ENCODE data around the gene VPS52.
A peak's percentile ranks its signal among the peaks of the same experiment; 100 is the strongest.
"Not testable (repeated sequence)": the region's sequence is repeated elsewhere in the genome, so short reads cannot be mapped to it uniquely, and the experiment has no call there.

Gene VPS52

DNA sequence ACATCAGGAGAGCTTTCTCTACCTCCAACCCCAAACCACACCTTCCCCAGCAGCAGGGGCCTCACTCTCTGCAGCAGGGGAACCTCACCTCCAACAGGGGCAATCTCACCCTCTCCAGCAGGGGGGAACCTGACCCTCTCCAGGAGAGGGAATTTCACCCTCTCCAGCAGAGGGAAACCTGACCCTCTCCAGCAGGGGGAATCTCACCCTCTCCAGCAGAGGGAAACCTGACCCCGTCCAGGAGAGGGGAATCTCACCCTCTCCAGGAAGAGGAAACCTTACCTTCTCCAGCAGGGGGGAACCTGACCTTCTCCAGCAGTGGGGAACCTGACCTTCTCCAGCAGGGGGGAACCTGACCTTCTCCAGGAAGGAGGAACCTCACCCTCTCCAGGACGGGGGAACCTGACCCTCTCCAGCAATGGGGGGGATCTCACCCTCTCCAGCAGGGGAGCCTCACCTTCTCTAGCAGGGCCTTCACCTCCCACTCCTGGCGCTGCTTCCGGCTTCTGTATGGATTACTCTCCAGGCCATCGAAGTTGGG is 8.4 kb upstream of the VPS52 start:
- no peak for DNase-seq

DNA sequence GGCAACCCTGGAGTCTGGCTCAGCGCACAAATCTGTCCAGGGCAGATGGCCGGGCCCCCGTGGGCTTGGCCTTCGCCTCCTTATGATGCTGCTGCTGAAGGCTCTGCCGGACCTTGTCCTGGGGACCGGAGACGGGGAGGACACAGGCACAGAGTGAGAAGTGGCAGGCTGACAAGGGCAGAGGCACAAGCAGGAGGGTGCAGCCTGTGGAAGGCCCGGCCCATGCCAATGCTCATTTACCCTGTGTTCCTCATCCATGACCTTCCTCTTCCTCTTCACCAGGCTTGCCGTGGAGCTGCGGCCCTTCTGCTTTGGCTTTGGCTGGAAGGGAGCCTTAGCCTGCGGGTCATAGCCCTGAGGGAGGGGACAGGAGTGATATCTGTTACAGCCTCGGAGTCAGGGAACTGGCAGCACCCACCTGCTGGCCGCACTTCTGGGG is 7.6 kb upstream of the VPS52 start:
- DNase-seq = no peak

DNA sequence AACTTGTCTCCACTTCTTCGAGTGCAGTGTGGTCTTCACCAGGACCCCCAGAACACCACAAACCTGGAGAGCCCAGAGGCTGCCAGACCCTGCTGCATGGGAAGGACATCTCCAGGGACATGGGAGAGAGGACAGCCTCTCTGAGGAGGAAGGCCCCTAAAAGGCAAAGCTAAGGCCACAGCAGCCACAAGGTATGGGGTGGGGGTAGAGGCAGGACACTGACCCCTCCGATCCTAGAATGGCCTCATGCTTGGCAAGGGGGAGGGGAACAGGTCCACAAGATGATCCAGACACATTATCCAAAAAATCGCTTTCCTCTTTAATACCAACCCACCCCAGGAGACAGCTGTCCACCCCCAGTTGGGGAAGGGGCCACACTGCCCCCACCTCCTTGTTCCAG is 7.1 kb upstream of the VPS52 start:
- DNase-seq = no peak

DNA sequence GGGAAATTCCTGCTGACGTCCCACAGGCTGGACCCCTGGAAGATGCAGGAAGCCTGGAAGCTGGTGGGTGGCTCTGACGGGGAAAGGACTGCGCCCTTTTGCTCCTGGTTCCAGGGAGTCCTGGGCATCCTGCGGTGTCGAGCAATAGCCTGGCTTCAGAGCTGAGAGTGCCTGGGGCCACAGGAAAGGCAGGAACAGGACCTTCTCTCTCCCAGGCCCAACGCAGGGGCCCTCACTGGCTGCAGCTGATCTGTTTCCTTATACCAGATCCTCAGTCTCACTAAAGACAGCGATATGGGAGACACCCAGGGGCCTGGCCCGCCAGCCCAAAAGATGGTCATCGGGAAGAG is 6.7 kb upstream of the VPS52 start:
- no peak for DNase-seq

DNA sequence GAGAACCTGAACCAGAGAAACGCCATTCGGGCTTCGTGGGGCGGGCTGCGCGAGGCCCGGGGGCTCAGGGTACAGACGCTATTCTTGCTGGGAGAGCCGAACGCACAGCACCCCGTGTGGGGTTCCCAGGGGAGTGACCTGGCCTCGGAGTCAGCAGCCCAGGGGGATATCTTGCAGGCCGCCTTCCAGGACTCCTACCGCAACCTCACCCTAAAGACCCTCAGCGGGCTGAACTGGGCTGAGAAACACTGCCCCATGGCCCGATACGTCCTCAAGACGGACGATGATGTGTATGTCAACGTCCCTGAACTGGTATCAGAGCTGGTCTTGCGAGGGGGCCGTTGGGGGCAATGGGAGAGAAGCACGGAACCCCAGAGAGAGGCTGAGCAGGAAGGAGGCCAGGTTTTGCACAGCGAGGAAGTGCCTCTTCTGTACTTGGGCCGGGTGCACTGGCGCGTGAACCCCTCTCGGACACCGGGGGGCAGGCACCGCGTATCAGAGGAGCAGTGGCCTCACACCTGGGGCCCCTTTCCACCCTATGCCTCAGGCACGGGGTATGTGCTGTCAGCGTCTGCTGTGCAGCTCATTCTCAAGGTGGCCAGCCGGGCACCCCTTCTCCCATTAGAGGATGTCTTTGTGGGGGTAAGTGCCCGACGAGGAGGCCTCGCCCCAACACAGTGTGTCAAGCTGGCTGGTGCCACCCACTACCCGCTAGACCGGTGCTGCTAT is 6.2 kb upstream of the VPS52 start:
- no peak for DNase-seq

DNA sequence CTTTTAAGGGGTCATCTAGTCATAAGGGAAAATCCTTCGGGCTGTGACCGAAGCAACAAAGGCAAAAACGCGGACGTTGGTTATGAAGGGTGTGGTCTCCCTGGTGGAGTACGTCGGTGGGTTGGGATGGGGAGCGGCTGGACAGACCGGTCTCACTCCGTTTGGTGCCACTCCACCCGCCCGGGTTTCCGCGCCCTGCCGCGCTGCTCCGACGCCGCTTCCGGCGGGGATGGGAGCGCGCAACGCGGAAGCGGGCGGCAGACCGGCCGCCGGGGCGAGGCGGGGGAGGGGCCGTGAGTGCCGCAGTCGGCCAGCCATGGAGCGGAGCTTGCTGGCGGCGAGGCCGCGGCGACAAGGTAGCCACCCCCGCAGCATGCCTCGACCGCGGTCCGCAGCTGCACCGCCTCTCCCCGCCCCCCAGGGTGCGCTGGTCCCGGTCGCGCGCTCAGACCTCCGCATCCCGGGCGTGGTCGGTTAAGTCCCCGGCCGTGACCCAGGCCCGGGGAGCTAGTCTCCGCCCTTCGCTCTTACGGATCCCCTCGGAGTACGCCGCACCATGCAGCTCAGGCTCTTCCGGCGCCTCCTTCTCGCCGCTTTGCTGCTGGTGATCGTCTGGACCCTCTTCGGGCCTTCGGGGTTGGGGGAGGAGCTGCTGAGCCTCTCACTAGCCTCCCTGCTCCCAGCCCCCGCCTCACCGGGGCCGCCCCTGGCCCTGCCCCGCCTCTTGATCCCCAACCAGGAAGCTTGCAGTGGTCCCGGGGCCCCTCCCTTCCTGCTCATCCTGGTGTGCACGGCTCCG is 5.4 kb upstream of the VPS52 start, which contains the start of gene B3GALT4:
B3GALT4 (plus strand) TSS at position 260 of the 799 bp plus-strand sequence; CDS start at position 557, 297 bp downstream.
- peak; percentile 20 for DNase-seq

DNA sequence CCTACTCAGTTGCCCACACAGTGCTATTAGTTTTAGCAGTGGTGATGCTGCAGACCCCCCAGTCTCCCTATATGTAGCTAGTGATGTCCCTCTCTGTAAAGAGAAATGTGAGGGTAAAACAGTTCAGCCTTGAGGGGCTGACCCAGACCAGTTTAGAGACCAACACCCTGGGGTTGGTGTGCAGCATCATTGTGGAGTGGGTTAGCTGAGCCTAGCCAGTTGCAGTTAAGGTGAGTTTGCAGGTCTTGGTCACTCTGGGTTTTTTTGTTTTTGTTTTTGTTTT is 4.8 kb upstream of the VPS52 start:
- DNase-seq = no peak

DNA sequence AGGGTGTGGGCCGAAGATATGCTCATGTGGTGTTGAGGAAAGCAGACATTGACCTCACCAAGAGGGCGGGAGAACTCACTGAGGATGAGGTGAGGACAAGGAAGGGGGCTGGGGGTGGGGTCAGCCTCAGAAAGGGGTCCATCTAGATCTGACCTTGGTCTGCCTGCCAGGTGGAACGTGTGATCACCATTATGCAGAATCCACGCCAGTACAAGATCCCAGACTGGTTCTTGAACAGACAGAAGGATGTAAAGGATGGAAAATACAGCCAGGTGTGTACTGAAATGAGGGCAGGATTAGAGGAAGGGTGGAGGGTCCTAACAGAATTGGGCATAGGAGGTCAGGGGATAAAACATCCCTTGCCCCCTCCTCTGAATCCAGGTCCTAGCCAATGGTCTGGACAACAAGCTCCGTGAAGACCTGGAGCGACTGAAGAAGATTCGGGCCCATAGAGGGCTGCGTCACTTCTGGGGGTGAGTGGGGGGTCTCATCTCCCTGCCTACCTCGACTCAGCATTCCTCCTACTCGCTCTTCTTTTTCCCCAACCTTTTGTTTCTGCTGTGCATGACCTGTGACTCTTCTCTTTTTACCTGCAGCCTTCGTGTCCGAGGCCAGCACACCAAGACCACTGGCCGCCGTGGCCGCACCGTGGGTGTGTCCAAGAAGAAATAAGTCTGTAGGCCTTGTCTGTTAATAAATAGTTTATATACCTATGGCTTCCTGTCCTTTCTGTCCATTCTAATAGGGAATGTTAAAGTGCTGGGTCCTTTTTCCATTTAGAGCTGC is 4.3 kb upstream of the VPS52 start:
- not testable (repeated sequence) for DNase-seq

DNA sequence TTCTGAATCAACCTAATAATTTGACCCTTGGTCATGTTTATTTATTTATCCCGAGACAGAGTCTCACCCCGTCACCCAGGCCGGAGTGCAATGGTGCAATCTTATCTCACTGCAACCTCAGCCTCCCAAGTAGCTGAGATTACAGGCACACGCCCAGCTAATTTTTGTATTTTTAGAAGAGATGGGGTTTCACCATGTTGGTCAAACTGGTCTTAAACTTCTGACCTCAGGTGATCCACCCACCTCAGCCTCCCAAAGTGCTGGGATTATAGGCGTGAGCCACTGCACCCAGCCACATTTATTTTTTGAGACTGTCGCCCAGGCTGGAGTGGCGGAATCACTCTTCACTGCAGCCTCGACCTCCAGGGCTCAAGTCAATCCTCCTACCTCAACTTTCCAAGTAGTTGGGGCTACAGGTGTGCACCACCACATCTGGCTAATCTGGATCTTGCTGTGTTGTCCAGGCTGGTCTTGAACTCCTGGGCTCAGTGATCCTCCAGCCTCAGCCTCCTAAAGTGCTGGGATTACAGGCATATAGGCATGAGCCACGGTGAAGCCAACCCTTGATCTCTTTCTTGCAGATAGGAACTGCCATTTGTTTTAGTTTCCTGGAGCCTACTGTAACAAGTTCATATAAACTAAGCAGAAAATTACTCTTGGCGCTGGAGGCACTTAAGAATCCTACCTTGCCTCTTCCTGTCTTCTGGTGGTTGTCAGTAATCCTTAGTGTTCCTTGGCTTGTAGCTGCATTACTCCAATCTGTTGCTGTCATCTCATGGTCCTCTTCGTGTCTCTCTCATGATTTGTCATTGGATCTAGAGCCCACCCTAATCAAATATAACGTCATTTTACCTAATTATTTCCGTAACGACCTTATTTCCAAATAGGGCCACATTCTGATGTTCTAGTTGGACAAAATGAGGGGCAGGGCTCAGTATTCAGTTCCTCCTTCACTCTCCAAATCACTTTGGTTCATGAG is 2.5 kb upstream of the VPS52 start:
- DNase-seq = no peak

DNA sequence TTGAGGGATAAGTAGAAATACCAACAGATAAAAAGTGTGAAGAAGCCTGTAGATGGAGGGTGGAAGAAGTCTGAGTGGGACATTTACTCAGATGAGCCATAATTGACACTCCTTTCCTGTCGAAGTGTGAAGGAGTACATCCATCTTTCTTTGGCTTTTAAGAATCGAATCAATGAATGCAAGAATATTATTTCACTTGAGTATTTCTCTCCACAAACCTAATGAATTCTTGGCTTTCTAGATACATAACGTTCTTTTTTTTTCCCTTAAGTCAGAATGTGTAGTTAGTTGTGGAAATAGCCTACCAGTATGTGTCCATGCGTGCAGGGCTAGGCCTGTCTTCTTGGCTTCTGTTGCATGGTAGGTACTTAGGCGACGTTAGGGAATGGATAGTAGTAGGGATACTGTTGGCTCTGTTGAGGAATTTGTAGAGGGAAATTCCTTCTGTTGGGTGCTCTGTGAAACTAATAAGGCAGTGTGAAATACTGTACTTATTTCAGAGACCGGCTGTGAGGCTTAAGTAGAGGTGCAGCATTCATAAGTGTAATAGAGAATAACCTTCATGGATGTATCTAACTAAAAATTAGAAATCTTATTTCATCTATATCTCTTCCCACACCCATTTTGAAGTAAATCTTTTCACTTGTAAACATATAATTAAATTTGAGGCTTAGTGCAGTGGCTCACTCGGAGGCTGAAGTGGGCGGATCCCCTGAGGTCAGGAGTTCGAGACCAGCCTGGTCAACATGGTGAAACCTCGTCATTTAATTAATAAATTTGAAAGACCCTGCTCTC is 1.6 kb upstream of the VPS52 start:
- DNase-seq = no peak

DNA sequence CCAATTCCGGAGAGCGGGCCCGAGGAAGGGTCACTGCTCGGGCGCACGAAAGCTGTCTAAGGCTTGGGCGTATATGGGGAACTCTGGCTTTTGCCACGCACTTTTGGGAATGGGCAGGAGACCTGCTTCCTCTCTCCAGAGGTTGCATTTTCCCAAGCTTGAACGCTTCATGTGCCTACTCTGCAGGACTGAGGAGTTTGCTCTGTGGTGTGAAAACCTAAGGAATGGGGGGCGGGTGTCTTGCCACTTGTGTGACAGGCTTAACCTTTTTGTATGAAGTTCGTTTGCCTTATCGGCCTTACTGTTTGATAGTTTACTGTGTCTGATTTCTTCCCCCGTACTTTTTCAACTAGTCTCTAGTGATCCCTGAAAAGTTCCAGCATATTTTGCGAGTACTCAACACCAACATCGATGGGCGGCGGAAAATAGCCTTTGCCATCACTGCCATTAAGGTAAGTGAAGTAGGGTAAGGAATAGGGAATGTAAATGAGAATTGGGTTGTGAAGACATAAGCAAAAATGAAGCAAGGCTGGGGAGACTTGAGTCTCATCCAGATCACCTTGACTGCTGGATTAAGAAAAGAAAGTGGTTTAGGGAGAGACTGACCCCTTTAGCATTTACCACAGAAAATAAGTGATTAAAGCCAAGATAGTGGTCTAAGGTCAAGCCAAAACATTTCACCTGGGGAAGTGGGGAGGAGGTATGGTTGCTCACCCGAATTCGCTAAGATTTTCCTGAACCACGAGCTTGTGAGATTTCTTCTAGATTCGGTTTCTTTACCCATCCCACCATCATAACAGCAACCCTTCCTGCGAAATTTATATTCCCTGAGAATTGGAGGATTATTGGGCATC is 826 bp upstream of the VPS52 start:
- DNase-seq = no peak

DNA sequence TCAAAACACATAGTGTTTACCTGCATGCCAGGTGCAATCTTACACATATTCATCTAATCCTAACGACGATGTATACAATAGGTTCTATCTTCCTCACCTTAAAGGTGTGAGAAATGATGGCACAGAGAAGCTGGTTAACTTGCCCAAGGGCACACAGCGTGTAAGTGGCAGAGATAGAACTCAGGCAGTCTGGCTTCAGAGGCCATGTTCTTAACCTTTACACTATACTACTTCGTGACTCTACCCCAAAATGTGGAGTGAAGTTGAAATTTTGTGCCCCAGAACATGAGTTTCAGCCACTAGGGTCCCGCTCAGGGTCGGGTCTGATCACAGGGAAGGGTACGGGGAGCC is 584 bp downstream of the VPS52 start:
- DNase-seq = no peak

DNA sequence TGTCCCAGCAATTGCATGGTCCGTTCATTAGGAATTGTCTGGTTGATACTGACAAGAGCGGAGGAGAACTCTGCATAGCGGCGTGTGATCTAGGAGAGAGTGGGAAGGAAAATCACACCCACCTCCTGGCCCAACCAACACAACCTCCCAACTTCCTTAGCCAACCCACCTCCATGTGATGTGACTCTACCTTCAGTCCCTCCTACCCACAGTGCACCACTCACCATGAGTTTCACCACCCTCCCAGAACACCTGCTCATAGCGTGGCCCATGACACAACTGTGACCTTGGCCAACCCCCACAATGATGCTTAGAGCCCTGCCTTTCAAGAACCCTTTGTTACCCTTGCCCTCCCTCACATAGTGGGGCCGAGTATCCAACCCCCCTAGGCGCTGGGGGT is 7.7 kb downstream of the VPS52 start:
- no peak for DNase-seq

DNA sequence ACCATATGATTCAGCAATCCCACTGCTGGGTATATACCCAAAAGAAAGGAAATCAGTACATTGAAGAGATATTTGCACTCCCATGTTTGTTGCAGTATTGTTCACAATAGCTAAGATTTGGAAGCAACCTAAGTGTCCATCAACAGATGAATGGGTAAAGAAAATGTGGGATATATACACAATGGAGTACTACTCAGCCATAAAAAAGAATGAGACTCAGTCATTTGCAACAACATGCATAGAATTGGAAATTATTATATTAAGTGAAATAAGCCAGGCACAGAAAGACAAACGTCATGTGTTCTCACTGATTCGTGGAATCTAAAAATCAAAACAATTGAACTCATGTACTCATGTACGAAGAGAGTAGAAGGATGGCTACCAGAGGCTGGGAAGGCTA is 9.2 kb downstream of the VPS52 start:
- DNase-seq = not testable (repeated sequence)

DNA sequence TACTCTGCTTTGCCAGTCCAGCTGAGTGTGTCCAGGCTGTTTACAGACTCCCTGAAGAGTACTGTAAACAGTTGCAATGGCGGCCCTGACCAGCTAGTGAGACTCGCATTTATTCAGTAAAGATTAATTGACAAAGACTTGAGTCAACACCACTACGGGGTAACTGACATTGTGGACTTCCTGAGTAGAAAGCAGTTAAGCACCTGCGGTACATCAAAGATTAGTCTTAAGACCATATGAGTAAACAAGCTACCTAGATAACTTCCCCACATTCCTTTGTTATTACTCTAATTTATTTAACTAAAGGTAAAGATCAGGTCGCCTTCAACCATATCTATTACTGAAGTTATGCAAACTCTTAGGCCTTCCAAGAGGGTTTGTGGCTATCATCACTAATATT is 12.6 kb downstream of the VPS52 start:
- DNase-seq = no peak

DNA sequence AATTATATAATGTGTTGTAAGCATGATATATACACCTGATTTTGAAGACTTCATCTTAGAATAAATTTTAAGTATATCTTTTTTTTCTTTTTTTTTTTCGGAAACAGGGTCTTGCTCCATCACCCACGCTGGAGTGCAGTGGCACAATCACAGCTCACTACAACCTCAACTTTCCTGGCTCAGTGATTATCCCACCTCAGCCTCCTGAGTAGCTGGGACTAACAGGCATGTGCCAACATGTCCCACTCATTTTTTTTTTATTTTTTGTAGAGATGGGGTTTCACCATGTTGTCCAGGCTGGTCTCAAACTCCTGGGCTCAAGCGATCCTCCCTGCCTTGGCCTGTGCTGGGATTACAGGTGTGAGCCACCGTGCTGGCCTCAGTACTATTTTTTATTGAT is 17.1 kb downstream of the VPS52 start:
- DNase-seq = no peak

DNA sequence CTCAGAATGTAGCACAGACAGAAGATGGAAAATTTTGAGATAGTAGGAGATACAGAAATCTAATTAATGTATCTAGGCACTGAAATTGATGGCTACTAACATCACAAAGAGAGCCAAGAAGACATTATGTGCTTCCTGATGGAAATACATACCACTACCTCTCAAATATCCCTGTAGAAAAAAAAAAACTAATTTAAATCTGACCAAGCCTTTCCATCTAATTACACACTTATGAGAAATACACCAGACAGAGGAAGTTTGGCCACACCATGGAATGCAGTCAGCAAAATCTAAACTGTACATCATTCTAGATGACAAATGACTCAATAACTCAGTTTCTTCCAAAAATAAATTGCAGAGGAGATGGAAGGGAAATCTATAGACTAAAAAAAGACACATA is 18.9 kb downstream of the VPS52 start:
- no peak for DNase-seq

DNA sequence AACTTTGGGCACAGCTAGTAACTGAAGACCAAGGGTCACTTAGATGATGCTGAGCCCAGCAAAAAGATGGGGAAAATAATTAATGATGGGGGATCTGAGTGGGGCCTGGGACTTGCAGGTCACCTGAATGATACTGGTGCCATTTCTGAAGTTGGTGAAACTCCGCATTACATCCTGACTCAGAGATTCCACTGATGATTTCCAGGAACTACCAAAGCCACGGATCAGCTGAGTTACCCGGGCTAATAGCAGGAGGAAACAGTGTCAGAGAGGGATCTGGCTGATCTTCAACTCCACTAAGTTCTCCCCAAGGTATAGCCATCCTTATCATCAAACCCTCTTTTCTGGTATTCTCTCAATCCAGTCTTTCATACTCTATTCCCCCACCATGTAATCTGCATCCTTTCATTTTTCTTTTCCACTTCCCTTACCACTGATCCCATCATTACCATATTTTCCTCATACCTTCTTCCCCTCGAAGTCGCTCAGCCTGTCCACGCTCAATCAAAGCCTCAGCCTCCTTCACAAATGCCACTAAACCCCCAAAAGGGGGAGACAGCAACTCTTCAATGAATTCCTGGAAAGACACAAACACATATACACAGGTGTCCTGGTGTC is 20.2 kb downstream of the VPS52 start:
- DNase-seq = no peak

DNA sequence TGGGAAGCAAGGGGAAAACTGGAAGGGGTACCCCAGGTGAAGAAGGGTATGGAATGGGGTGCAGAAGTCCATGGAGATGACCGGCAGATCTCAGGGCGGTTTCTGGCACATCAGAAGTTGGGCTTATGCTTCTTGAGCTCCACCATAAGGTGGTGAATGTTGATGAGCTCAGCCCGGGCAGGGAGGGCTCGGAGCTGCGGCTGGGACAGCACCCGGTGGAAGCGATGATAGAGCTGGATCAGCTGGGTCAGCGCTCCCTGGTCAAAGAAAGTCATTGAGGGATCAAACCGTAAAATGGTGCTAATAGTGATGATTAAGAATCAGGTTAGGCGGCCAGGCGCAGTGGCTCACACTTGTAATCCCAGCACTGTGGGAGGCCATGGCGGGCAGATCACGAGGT is 20.9 kb downstream of the VPS52 start:
- no peak for DNase-seq
